H9 (cell line): ENCODE measurements around the gene EXOC5. TPM values are rescaled to one million over a fixed set of nuclear protein-coding genes. Genes with fewer than 3 reads are reported as not detected.

Experiments used
- DNase-seq: peaks from one replicate; pipeline ENCODE4 v3.0.0-alpha.2; 2017
- H2AFZ ChIP-seq: one replicate; pipeline ENCODE4 v1.6.1; 2013; ENCODE audit warnings: mild to moderate bottlenecking, low read length, control low read depth, moderate library complexity
- H2AK5ac ChIP-seq: 2 replicates; pipeline ENCODE4 v1.6.1; 2013; ENCODE audit warnings: low read length, control low read depth, mixed read lengths; ENCODE audit not compliant: insufficient read length
- H2BK120ac ChIP-seq: one replicate; pipeline ENCODE4 v1.6.1; 2013; ENCODE audit warnings: low read depth, mild to moderate bottlenecking, low read length, control low read depth, inconsistent platforms; ENCODE audit not compliant: poor library complexity, severe bottlenecking
- H2BK12ac ChIP-seq: 2 replicates; pipeline ENCODE4 v1.6.1; 2013; ENCODE audit warnings: low read length, control low read depth, mixed read lengths, low read depth; ENCODE audit not compliant: insufficient read length
- H2BK15ac ChIP-seq: 2 replicates; pipeline ENCODE4 v1.6.1; 2013; ENCODE audit warnings: low read depth, low read length, control low read depth
- H2BK20ac ChIP-seq: one replicate; pipeline ENCODE4 v1.6.1; 2013; ENCODE audit warnings: low read depth, mild to moderate bottlenecking, low read length, control low read depth, inconsistent platforms; ENCODE audit not compliant: poor library complexity, severe bottlenecking
- H2BK5ac ChIP-seq: 2 replicates; pipeline ENCODE4 v1.6.1; 2013; ENCODE audit warnings: low read length, control low read depth, mixed read lengths; ENCODE audit not compliant: insufficient read length
- H3K14ac ChIP-seq: 2 replicates; pipeline ENCODE4 v1.6.1; 2013; ENCODE audit warnings: low read length, control low read depth; ENCODE audit not compliant: insufficient read depth
- H3K18ac ChIP-seq: 2 replicates; pipeline ENCODE4 v1.6.1; 2013; ENCODE audit warnings: low read depth, mild to moderate bottlenecking, mixed read lengths, low read length, control low read depth; ENCODE audit not compliant: insufficient read length
- H3K23ac ChIP-seq: 2 replicates; pipeline ENCODE4 v1.6.1; 2013; ENCODE audit warnings: low read length, control low read depth, mixed read lengths, low read depth; ENCODE audit not compliant: insufficient read length
- H3K23me2 ChIP-seq: 2 replicates; pipeline ENCODE4 v1.6.1; 2013; ENCODE audit warnings: low read depth, mild to moderate bottlenecking, mixed read lengths, low read length, control low read depth; ENCODE audit not compliant: insufficient read length, poor library complexity, severe bottlenecking
- H3K27ac ChIP-seq: 2 replicates; pipeline ENCODE4 v1.5.1; 2013; ENCODE audit warnings: low read length, control low read depth, mixed read lengths, low read depth; ENCODE audit not compliant: insufficient read length
- H3K27me3 ChIP-seq: 2 replicates; pipeline ENCODE4 v1.6.1; 2013; ENCODE audit warnings: low read length, control low read depth, inconsistent platforms; ENCODE audit not compliant: insufficient read depth
- H3K4ac ChIP-seq: 2 replicates; pipeline ENCODE4 v1.6.1; 2013; ENCODE audit warnings: low read depth, mild to moderate bottlenecking, control low read depth, inconsistent platforms, low read length, moderate library complexity
- H3K4me1 ChIP-seq: 2 replicates; pipeline ENCODE4 v1.6.1; 2013; ENCODE audit warnings: low read length, control low read depth, inconsistent platforms; ENCODE audit not compliant: insufficient read depth
- H3K4me2 ChIP-seq: 2 replicates; pipeline ENCODE4 v1.6.1; 2013; ENCODE audit warnings: low read length, control low read depth, mixed read lengths; ENCODE audit not compliant: insufficient read length, insufficient read depth
- H3K56ac ChIP-seq: 2 replicates; pipeline ENCODE4 v1.6.1; 2013; ENCODE audit warnings: low read depth, mild to moderate bottlenecking, mixed read lengths, low read length, control low read depth; ENCODE audit not compliant: insufficient read length
- H3K79me1 ChIP-seq: 2 replicates; pipeline ENCODE4 v1.6.1; 2013; ENCODE audit warnings: low read depth, mild to moderate bottlenecking, moderate library complexity, low read length, control low read depth, inconsistent platforms; ENCODE audit not compliant: insufficient read depth, poor library complexity, severe bottlenecking
- H3K79me2 ChIP-seq: 2 replicates; pipeline ENCODE4 v1.6.1; 2013; ENCODE audit warnings: low read length, control low read depth, inconsistent platforms; ENCODE audit not compliant: insufficient read depth
- H3K9ac ChIP-seq: 2 replicates; pipeline ENCODE4 v1.6.1; 2013; ENCODE audit warnings: low read length, control low read depth, mixed read lengths; ENCODE audit not compliant: insufficient read length; ENCODE audit errors: extremely low read depth
- H3K9me3 ChIP-seq: one replicate; pipeline ENCODE4 v1.6.1; 2013; ENCODE audit warnings: low read depth, low read length, inconsistent platforms; ENCODE audit not compliant: control insufficient read depth
- H3T11ph ChIP-seq: one replicate; pipeline ENCODE4 v1.6.1; 2013; ENCODE audit warnings: mild to moderate bottlenecking, low read length, control low read depth, inconsistent platforms
- H4K20me1 ChIP-seq: one replicate; pipeline ENCODE4 v1.6.1; 2013; ENCODE audit not compliant: control insufficient read depth, insufficient read length, insufficient read depth
- H4K5ac ChIP-seq: 2 replicates; pipeline ENCODE4 v1.6.1; 2013; ENCODE audit warnings: low read depth, mild to moderate bottlenecking, mixed read lengths, low read length, control low read depth; ENCODE audit not compliant: insufficient read length
- H4K8ac ChIP-seq: replicated peaks from 2 replicates; pipeline ENCODE4 v1.6.1; 2013; ENCODE audit warnings: low read length, control low read depth, mixed read lengths, low read depth; ENCODE audit not compliant: insufficient read length
- H4K91ac ChIP-seq: 2 replicates; pipeline ENCODE4 v1.6.1; 2013; ENCODE audit warnings: low read depth, mild to moderate bottlenecking, moderate library complexity, mixed read lengths, low read length, control low read depth; ENCODE audit not compliant: insufficient read length
- H3K27ac Mint-ChIP-seq, 3 experiments: 2 replicates in 2 of 3; 3 replicates in 1 of 3; pipeline ENCODE4 v1.8.0; 2020 to 2021; ENCODE audit warnings: mixed read lengths in 3 of 3, mild to moderate bottlenecking in 1 of 3, moderate library complexity in 1 of 3
- H3K27me3 Mint-ChIP-seq: 2 replicates; pipeline ENCODE4 v1.8.0; 2021; ENCODE audit warnings: low read depth, mild to moderate bottlenecking, moderate library complexity, mixed read lengths
- H3K36me3 Mint-ChIP-seq, 3 experiments: 2 replicates in 2 of 3; 3 replicates in 1 of 3; pipeline ENCODE4 v1.8.0; 2020 to 2021; ENCODE audit warnings: low read depth in 3 of 3, mixed read lengths in 3 of 3; ENCODE audit not compliant: insufficient read depth in 1 of 3
- H3K4me1 Mint-ChIP-seq, 2 experiments: 2 replicates each; pipeline ENCODE4 v1.8.0; 2020; ENCODE audit warnings: mixed read lengths in 2 of 2
- H3K4me3 Mint-ChIP-seq, 2 experiments: 2 replicates in 1 of 2; 3 replicates in 1 of 2; pipeline ENCODE4 v1.8.0; 2020 to 2021; ENCODE audit warnings: mild to moderate bottlenecking in 2 of 2, mixed read lengths in 2 of 2, moderate library complexity in 1 of 2
- H3K9me3 Mint-ChIP-seq, 2 experiments: 2 replicates in 1 of 2; 3 replicates in 1 of 2; pipeline ENCODE4 v1.8.0; 2020; ENCODE audit warnings: mild to moderate bottlenecking in 2 of 2, mixed read lengths in 2 of 2, moderate library complexity in 1 of 2
- WGBS: extraction: QIAGEN DNeasy Blood & Tissue Kit; methylation state at CpG from one replicate; pipeline ENCODE4 v1.1.7; 2013; ENCODE audit warnings: missing lambda C conversion rate, low lambda C conversion rate, mixed read lengths; ENCODE audit not compliant: insufficient read length; ENCODE audit errors: extremely low coverage; 5-methylcytosine and 5-hydroxymethylcytosine counted together
- total RNA-seq: library from RNA; stranded (reverse); gene quantifications from 2 replicates; pipeline ENCODE4 v1.2.1, GENCODE V29; 2021
- TF ChIP-seq, protein P1 (sequence below): fragments of 200-600 bp; sonication (generic); conservative IDR thresholded peaks from 3 replicates; pipeline ENCODE4 v1.8.0; 2021; ENCODE audit warnings: antibody characterized with exemption, mild to moderate bottlenecking

EXOC5 gene
- total RNA-seq, 1 experiment from 2014 or later: 92.9 TPM

DNA sequence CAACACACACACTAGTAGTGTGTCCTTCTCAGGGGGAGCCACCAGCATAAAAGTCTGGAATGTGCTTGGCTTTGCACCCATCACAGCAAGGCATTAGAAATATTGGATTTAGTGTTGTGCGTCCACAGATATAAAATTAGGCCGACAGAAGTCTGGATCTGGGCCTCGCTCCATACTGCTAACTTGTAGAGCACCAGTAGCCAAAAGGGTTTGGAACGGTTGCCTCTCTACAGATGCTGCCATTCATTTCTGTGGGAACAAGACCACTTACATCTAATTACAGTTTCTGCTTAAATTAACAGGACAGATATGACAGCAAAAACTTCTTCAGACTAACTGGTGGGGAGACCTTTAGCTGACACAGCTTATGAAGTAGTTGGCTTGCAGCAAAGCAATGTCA, 94.2 kb downstream of the EXOC5 start:
- Histone ChIP-seq H3K27me3 (no peaks in the 10 kb centered on the region), H3K79me1 (no peaks in the 10 kb centered on the region), H4K5ac (no peak overlapping the region), H3K56ac (no peak overlapping the region), H2BK15ac (no peak overlapping the region), H2BK5ac (no peak overlapping the region), H2AFZ (no peak overlapping the region), H2BK20ac (no peak overlapping the region), H3T11ph (no peak overlapping the region), H4K20me1 (no peaks in the 10 kb centered on the region), H4K91ac (no peak overlapping the region), H3K18ac (no peak overlapping the region), H3K14ac (no peak overlapping the region), H3K79me2 (no peaks in the 10 kb centered on the region), H3K23me2 (no peaks in the 10 kb centered on the region), H3K4me2 (no peak overlapping the region), H3K4ac (no peak overlapping the region), H3K9ac (no peak overlapping the region), H2AK5ac (no peak overlapping the region), H3K4me1 (no peaks in the 10 kb centered on the region; the same call in 1 of the 2 replicates), H3K23ac (no peak overlapping the region), H2BK120ac (no peak overlapping the region), H3K27ac (no peak overlapping the region), H2BK12ac (no peak overlapping the region), H3K9me3 (no peaks in the 10 kb centered on the region), H4K8ac (no peak overlapping the region)
- Mint-ChIP-seq H3K4me3 (no peak overlapping the region), H3K36me3 (no peaks in the 10 kb centered on the region; a peak in 1 of 7 replicates), H3K9me3 (peaks cover 0 to 2% of the 10 kb centered on the region in 2 experiments; a peak in 1 of 5 replicates), H3K27me3 (no peaks in the 10 kb centered on the region), H3K4me1 (peaks cover 16 to 26% of the 10 kb centered on the region in 2 experiments), H3K27ac (no peak overlapping the region)
- WGBS: no CpG with 5 or more reads among the region's 4 CpGs
- DNase-seq: no peak
- TF ChIP-seq, protein P1, sequence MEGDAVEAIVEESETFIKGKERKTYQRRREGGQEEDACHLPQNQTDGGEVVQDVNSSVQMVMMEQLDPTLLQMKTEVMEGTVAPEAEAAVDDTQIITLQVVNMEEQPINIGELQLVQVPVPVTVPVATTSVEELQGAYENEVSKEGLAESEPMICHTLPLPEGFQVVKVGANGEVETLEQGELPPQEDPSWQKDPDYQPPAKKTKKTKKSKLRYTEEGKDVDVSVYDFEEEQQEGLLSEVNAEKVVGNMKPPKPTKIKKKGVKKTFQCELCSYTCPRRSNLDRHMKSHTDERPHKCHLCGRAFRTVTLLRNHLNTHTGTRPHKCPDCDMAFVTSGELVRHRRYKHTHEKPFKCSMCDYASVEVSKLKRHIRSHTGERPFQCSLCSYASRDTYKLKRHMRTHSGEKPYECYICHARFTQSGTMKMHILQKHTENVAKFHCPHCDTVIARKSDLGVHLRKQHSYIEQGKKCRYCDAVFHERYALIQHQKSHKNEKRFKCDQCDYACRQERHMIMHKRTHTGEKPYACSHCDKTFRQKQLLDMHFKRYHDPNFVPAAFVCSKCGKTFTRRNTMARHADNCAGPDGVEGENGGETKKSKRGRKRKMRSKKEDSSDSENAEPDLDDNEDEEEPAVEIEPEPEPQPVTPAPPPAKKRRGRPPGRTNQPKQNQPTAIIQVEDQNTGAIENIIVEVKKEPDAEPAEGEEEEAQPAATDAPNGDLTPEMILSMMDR: no peak
